Measurements from ENCODE around the gene AGPAT1. TPM values are rescaled to one million over a fixed set of nuclear protein-coding genes. Genes with fewer than 3 reads are reported as not detected.
A peak's percentile ranks its signal among the peaks of the same experiment; 100 is the strongest.

Gene AGPAT1
- polyA plus RNA-seq, 3 donors, result 9.9 to 34.4 (median 11.3) TPM

DNA sequence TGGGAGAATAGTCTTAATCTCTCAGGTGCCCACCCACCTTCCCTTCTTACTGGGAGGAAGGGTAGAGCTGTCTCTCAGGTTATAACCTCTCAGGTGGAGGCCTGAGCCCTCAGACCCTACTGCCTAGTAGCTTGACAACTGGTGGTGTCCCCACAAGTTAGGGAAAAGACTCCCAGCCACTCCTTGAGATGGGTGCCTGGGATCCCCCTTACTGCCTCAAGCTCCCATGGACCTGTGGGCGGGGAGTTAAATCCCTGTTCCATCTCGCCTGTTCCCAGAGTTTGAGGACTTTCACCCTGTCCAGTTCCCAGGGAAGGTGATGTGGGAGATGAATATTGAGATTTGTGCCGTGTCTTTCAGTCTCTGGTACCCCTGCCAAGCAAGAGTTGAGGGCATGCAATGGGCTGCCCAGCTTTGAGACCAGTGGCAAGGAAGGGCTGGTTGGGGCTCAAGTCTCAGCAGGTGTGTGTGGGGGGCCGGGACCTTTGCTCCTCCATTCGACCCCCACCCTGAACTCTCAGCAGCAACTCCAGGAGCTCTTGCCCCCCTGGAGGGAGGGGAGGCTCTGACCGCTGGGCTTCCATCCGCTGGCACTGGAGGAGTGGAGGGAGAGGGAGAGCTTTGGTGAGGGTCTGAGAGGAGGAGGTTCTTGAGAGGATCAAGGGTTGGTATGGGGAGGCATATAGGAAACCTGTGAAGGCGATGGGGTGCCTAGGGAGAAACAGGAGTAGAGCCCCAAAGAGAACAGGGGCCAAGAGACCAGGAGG, 15.2 kb upstream of the AGPAT1 start:
- H3K4me3 Mint-ChIP-seq, result peak overlapping the region; percentile 96 to 98
- H3K36me3 ChIP-seq (replicated peaks in 1 of 2; ENCODE audit: control insufficient read depth in 1 of 2, insufficient read depth in 2 of 2, low read length in 2 of 2), result peaks cover 21 to 32% of the 10 kb centered on the region in 2 donors
- no peak overlapping the region for H2AFZ ChIP-seq (ENCODE audit: insufficient read depth, low read depth, low read length, poor library complexity, severe bottlenecking)
- H3K27me3 ChIP-seq (ENCODE audit: control insufficient read depth in 2 of 2, insufficient read depth in 2 of 2, low read length in 2 of 2), result no peaks in the 10 kb centered on the region
- no peak for DNase-seq
- H3K4me3 ChIP-seq (replicated peaks in 1 of 3; ENCODE audit: low read depth in 2 of 3, low read length in 3 of 3), result peak overlapping the region; percentile 74 to 98 (median 81)
- peaks cover 0 to 3% (median 2%) of the 10 kb centered on the region in 3 donors for H3K27me3 Mint-ChIP-seq (ENCODE audit: low read depth in 3 of 3)
- H3K4me1 Mint-ChIP-seq, result peaks cover 72% of the 10 kb centered on the region
- peak overlapping the region; percentile 96 to 99 (median 98) for H3K27ac Mint-ChIP-seq
- H3K9ac ChIP-seq (ENCODE audit: insufficient read depth, low read length, poor library complexity, severe bottlenecking), result peak overlapping the region; percentile 84
- intact Hi-C loops (cut with micrococcal nuclease), result loop anchor here in 1 of 2 donors (5.0 kb wide), 1 partner anchor 59 kb away; the partner anchor contains the start of gene FKBPL
- H3K9me3 ChIP-seq (replicated peaks in 1 of 2; ENCODE audit: control insufficient read depth in 1 of 2, insufficient read depth in 1 of 2, low read length in 2 of 2), result no peaks in the 10 kb centered on the region
- peaks cover 7% of the 10 kb centered on the region for H4K20me1 ChIP-seq (ENCODE audit: insufficient read depth, low read length)
- peak overlapping the region; percentile 89 to 95 for H3K27ac ChIP-seq (ENCODE audit: low read depth in 1 of 2, low read length in 2 of 2)
- peaks cover 88% of the 10 kb centered on the region for H3K79me2 ChIP-seq (ENCODE audit: insufficient read depth, low read length)
- H3K4me2 ChIP-seq (replicated peaks; ENCODE audit: extremely low read depth, low read length, poor library complexity, severe bottlenecking), result peak overlapping the region; percentile 100
- H3K36me3 Mint-ChIP-seq, result peaks cover 33 to 43% of the 10 kb centered on the region in 2 donors
- H3K9me3 Mint-ChIP-seq, result peaks cover 0 to 3% (median 0%) of the 10 kb centered on the region in 7 donors
- TF ChIP-seq, protein P1, sequence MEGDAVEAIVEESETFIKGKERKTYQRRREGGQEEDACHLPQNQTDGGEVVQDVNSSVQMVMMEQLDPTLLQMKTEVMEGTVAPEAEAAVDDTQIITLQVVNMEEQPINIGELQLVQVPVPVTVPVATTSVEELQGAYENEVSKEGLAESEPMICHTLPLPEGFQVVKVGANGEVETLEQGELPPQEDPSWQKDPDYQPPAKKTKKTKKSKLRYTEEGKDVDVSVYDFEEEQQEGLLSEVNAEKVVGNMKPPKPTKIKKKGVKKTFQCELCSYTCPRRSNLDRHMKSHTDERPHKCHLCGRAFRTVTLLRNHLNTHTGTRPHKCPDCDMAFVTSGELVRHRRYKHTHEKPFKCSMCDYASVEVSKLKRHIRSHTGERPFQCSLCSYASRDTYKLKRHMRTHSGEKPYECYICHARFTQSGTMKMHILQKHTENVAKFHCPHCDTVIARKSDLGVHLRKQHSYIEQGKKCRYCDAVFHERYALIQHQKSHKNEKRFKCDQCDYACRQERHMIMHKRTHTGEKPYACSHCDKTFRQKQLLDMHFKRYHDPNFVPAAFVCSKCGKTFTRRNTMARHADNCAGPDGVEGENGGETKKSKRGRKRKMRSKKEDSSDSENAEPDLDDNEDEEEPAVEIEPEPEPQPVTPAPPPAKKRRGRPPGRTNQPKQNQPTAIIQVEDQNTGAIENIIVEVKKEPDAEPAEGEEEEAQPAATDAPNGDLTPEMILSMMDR (IDR thresholded peaks at IDR 0.05), result no peak
- H3K4me1 ChIP-seq (ENCODE audit: control insufficient read depth in 1 of 2, insufficient read depth in 2 of 2, low read length in 2 of 2), result peaks cover 70 to 76% of the 10 kb centered on the region in 2 donors
- WGBS (ENCODE audit: insufficient coverage), result 94% methylated on average over 2 of the region's 8 CpGs

DNA sequence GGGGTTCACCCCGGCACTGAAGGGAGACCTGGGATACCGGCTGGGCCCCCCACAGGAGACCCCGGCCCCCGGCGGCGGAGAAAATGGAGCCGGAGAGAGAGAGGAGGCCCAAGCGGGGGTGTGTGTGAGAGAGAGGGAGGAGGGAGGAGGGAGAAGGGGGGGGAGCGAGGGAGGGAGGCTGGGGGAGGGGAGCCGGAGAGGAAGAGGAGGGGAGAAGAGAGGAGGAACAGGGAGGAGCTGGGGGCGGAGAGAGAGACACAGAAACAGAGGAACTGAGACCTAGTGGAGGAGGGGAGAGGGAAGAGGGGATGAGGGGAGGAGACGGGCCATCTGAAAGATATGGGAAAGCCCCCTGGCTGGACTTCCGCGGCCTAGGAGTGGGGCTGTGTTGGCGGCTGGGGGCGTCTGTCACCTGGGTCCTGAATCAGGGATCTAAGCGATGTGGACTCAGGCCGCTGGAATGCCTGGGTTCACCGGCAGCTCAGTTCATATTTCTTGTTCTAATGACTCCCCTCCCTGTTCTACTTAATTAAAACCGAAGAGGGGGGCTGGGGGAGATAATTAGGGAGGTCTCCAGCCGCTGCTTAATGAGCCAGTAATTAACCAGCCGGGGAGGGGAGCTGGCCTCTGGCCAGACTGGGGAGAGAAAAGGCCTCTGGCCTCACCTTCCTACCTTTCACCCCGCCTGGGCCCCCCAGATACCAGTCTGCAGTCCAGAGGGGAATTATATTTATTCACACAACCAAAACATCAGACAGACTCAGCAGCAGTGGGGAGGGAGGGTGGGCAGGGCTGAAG, 14.4 kb upstream of the AGPAT1 start, which contains the start of gene PBX2:
TSS of gene PBX2 (minus strand) at position 149 of the 798 bp plus-strand sequence. CDS start 287 bp downstream, outside the sequence.
- Histone ChIP-seq H3K27me3 (ENCODE audit: control insufficient read depth in 2 of 2, insufficient read depth in 2 of 2, low read length in 2 of 2) (no peaks in the 10 kb centered on the region), H3K36me3 (replicated peaks in 1 of 2; ENCODE audit: control insufficient read depth in 1 of 2, insufficient read depth in 2 of 2, low read length in 2 of 2) (peaks cover 25 to 37% of the 10 kb centered on the region in 2 donors), H2AFZ (ENCODE audit: insufficient read depth, low read depth, low read length, poor library complexity, severe bottlenecking) (no peak within 1 kb of the TSS), H3K4me2 (replicated peaks; ENCODE audit: extremely low read depth, low read length, poor library complexity, severe bottlenecking) (peak within 1 kb of the TSS; percentile 100), H3K79me2 (ENCODE audit: insufficient read depth, low read length) (peaks cover 90% of the 10 kb centered on the region), H3K9ac (ENCODE audit: insufficient read depth, low read length, poor library complexity, severe bottlenecking) (peak within 1 kb of the TSS; percentile 84), H3K9me3 (replicated peaks in 1 of 2; ENCODE audit: control insufficient read depth in 1 of 2, insufficient read depth in 1 of 2, low read length in 2 of 2) (no peaks in the 10 kb centered on the region), H3K4me3 (replicated peaks in 1 of 3; ENCODE audit: low read depth in 2 of 3, low read length in 3 of 3) (peak within 1 kb of the TSS; percentile 74 to 98 (median 81)), H3K27ac (ENCODE audit: low read depth in 1 of 2, low read length in 2 of 2) (peak within 1 kb of the TSS; percentile 89 to 95), H4K20me1 (ENCODE audit: insufficient read depth, low read length) (peaks cover 7% of the 10 kb centered on the region), H3K4me1 (ENCODE audit: control insufficient read depth in 1 of 2, insufficient read depth in 2 of 2, low read length in 2 of 2) (peaks cover 73 to 82% of the 10 kb centered on the region in 2 donors)
- WGBS (ENCODE audit: insufficient coverage), result 0% methylated on average over 11 of the region's 23 CpGs
- Mint-ChIP-seq H3K4me1 (peaks cover 77% of the 10 kb centered on the region), H3K27ac (peak within 1 kb of the TSS; percentile 96 to 99 (median 98)), H3K9me3 (peaks cover 0 to 3% (median 0%) of the 10 kb centered on the region in 7 donors), H3K36me3 (peaks cover 39 to 51% of the 10 kb centered on the region in 2 donors), H3K4me3 (peak within 1 kb of the TSS; percentile 96 to 98), H3K27me3 (ENCODE audit: low read depth in 3 of 3) (peaks cover 0 to 3% (median 2%) of the 10 kb centered on the region in 3 donors)
- TF ChIP-seq, protein P1 (IDR thresholded peaks at IDR 0.05), result no peak
- intact Hi-C loops (cut with micrococcal nuclease), result loop anchor here in 1 of 2 donors (5.0 kb wide), 1 partner anchor 58 kb away; the partner anchor contains the start of gene FKBPL
- DNase-seq, result peak; percentile 91 to 94 (median 92)
